Neural cell (in vitro differentiated cells): ENCODE results near the gene RARRES2. TPM values are rescaled to one million over a fixed set of nuclear protein-coding genes. Genes with fewer than 3 reads are reported as not detected.
"Not testable (repeated sequence)": the region's sequence is repeated elsewhere in the genome, so short reads cannot be mapped to it uniquely, and the experiment has no call there.

Experiments used
- H2AFZ ChIP-seq: fragments of 200-600, 300-800 bp; sonication (generic), shearing (Covaris generic); 2 replicates; pipeline ENCODE4 v1.6.0; 2014; ENCODE audit warnings: low read depth, mild to moderate bottlenecking, antibody characterized with exemption, low read length, moderate library complexity
- H3F3A ChIP-seq: fragments of 200-600 bp; shearing (Covaris generic); 2 replicates; pipeline ENCODE4 v1.6.1; 2016; ENCODE audit warnings: mild to moderate bottlenecking, moderate library complexity, mixed read lengths, antibody characterized with exemption, low read length; ENCODE audit not compliant: insufficient read depth, poor library complexity, severe bottlenecking
- H3K27ac ChIP-seq: fragments of 200-600, 300-800 bp; sonication (generic), shearing (Covaris generic); 2 replicates; pipeline ENCODE4 v1.5.1; 2014; ENCODE audit warnings: mild to moderate bottlenecking, low read length, moderate library complexity
- H3K27me3 ChIP-seq: fragments of 300-800, 200-600 bp; sonication (generic), shearing (Covaris generic); 2 replicates; pipeline ENCODE4 v1.6.0; 2014; ENCODE audit warnings: mild to moderate bottlenecking, low read depth, low read length, moderate library complexity; ENCODE audit not compliant: insufficient read depth
- H3K36me3 ChIP-seq: fragments of 300-800, 200-600 bp; sonication (generic), shearing (Covaris generic); 2 replicates; pipeline ENCODE4 v1.5.1; 2014; ENCODE audit warnings: mild to moderate bottlenecking, antibody characterized with exemption, low read length, moderate library complexity; ENCODE audit not compliant: insufficient read depth
- H3K4me2 ChIP-seq: fragments of 300-800, 200-600 bp; sonication (generic), shearing (Covaris generic); 2 replicates; pipeline ENCODE4 v1.6.0; 2014; ENCODE audit warnings: mild to moderate bottlenecking, low read length
- H3K4me3 ChIP-seq: fragments of 300-800, 200-600 bp; sonication (generic), shearing (Covaris generic); 2 replicates; pipeline ENCODE4 v1.5.1; 2014; ENCODE audit warnings: mild to moderate bottlenecking, low read length, moderate library complexity
- H3K79me2 ChIP-seq: fragments of 200-600 bp; shearing (Covaris generic); replicated peaks from 2 replicates; pipeline ENCODE4 v1.6.0; 2014; ENCODE audit warnings: mild to moderate bottlenecking, low read length, moderate library complexity; ENCODE audit not compliant: insufficient read depth
- H3K9ac ChIP-seq: fragments of 300-800, 200-600 bp; sonication (generic), shearing (Covaris generic); 2 replicates; pipeline ENCODE4 v1.6.1; 2016; ENCODE audit warnings: mild to moderate bottlenecking, low read length, mixed read lengths
- H3K9me2 ChIP-seq: fragments of 200-600 bp; shearing (Covaris generic); 2 replicates; pipeline ENCODE4 v1.6.1; 2016; ENCODE audit warnings: mild to moderate bottlenecking, low read length, mixed read lengths; ENCODE audit not compliant: insufficient read depth
- H3K9me3 ChIP-seq: fragments of 200-600, 300-800 bp; sonication (generic), shearing (Covaris generic); 2 replicates; pipeline ENCODE4 v1.6.1; 2016; ENCODE audit warnings: mild to moderate bottlenecking, mixed run types, low read length, moderate library complexity, mixed read lengths
- H4K20me1 ChIP-seq: fragments of 200-600 bp; shearing (Covaris generic); 2 replicates; pipeline ENCODE4 v1.6.1; 2016; ENCODE audit warnings: mild to moderate bottlenecking, mixed run types; ENCODE audit not compliant: insufficient read depth
- polyA plus RNA-seq: library from polyadenylated mRNA; depleted of rRNA; stranded (reverse); fragments of >200 nt; gene quantifications from 2 replicates; pipeline ENCODE4 v1.2.3, GENCODE V29; 2014

Gene RARRES2
- polyA plus RNA-seq, 1 donor from 2014 or later = 0.71 TPM

DNA sequence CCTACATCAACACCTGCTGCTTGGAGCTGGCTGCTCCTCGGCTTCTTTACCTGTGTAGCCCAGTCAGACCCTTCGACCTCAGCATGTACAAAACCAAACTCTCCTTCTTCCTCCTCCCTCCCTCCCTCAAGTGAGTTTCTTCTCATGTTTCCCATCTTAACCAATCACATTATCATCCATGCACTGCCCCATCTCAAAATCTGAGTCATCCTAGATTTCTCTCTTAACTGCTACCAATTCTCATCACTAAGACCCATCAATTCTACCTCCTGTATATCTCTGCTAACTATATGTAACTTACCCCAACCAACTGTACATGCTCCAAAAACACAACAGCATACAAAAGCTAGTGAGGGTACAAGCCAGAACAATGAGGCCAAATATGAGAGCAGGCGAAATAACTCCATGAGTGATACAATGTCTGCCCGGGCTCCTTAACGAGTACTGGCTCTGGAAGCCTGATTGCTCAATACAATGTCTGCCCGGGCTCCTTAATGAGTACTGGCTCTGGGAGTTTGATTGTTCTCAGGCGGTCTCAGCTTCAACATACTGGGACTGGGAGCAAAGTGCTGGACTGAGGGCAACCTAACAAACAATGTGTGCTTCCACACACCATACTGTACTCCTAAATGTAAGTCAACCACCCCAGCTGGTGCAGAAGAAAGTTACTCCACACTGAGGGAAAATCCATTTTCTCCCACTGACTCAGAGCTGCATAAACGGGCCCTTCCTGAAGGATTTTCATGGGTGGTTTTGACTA, 36.8 kb downstream of the RARRES2 start:
- not testable (repeated sequence) for H3K4me3 ChIP-seq, H3K27me3 ChIP-seq, H3K36me3 ChIP-seq, H4K20me1 ChIP-seq, H3K9ac ChIP-seq, H3K9me2 ChIP-seq, H3K27ac ChIP-seq, H3K4me2 ChIP-seq, H3F3A ChIP-seq, H2AFZ ChIP-seq, H3K79me2 ChIP-seq, H3K9me3 ChIP-seq

DNA sequence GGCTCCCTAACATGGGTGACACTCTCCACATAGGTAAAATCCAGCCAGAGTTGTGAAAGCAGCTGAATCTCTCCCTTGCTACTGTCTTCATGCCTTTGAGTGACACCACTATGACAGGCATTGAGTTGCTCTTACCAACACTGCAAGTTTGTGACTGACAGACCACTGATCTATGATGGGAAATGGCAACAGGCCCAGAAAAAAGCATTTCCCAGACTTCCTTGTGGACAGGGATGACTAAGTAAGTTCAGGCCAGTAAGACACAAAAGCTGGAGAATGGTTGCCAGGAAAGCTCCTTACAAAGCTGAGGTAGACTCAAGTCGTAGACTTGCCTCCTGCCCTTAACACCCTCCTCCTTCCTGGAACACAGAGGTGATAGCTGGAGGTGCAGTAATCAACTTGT, 38.5 kb downstream of the RARRES2 start:
- H3K4me3 ChIP-seq, H3K27ac ChIP-seq, H3F3A ChIP-seq, H3K36me3 ChIP-seq, H3K9ac ChIP-seq, H3K79me2 ChIP-seq, H3K4me2 ChIP-seq, H2AFZ ChIP-seq, H3K27me3 ChIP-seq, H3K9me2 ChIP-seq, H4K20me1 ChIP-seq, H3K9me3 ChIP-seq: not testable (repeated sequence)

DNA sequence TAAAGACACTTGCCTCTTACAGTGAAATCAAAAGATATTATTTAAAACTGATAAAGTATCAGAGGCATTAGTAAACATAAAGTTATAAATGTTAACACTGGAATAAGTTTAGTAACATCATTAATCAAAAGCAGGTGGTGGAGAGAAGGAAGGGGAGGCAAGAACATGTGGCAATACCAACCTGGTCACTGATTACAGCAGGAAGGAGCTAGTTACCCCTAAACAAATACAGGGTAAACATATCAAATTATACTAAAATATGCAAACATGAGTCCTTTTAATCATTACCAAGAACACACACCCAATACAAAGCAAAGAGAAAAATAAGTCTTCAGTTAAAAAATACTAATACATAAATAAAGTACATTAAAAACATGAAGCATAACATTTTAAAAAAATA, 43.5 kb downstream of the RARRES2 start:
- H2AFZ ChIP-seq, H3K36me3 ChIP-seq, H4K20me1 ChIP-seq, H3K79me2 ChIP-seq, H3K9me3 ChIP-seq, H3F3A ChIP-seq, H3K4me3 ChIP-seq, H3K27me3 ChIP-seq, H3K9ac ChIP-seq, H3K9me2 ChIP-seq, H3K27ac ChIP-seq, H3K4me2 ChIP-seq: not testable (repeated sequence)

DNA sequence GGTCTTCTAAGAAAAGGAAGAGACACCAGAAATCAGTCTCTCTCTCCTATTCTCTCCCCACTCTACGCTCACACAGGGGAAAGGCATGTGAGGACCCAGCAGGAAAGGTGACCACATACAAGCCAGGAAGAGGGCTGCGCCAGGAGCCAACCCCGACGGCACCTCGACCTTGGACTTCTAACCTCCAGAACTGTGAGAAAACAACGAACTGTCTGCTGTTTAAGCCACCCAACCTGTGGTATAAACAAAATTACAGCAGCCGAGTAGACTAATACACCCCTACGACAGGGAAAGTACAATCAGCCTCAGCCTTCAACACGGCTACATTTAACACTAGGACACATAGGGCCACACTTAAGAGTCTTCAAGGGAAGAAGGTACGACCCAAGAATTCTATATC, 44.6 kb downstream of the RARRES2 start:
- H3K36me3 ChIP-seq, H3F3A ChIP-seq, H3K4me3 ChIP-seq, H3K9me2 ChIP-seq, H3K79me2 ChIP-seq, H3K27me3 ChIP-seq, H3K27ac ChIP-seq, H3K4me2 ChIP-seq, H4K20me1 ChIP-seq, H3K9me3 ChIP-seq, H3K9ac ChIP-seq, H2AFZ ChIP-seq: not testable (repeated sequence)

DNA sequence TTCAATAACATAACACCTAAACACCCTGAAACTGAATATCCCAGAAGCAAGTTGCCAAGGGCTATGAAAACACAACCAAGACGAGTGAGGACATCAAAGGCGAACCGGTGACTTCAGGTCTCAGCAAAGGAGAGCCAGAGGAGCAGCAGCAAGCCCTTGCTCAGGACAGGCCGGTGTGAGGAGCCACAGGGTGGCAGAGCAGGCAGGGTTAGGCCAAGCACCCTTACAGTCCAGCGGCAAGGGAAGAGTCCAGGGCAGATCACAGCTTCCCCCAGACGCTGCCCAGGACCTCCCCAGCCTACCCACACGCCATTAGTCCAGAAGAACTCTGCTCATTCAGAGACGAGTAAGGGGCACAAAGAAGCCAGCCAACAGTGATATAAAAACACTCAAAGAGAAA, 45.8 kb downstream of the RARRES2 start:
- H3K4me2 ChIP-seq, H2AFZ ChIP-seq, H4K20me1 ChIP-seq, H3F3A ChIP-seq, H3K9me2 ChIP-seq, H3K4me3 ChIP-seq, H3K36me3 ChIP-seq, H3K9me3 ChIP-seq, H3K79me2 ChIP-seq, H3K27ac ChIP-seq, H3K27me3 ChIP-seq, H3K9ac ChIP-seq: not testable (repeated sequence)

DNA sequence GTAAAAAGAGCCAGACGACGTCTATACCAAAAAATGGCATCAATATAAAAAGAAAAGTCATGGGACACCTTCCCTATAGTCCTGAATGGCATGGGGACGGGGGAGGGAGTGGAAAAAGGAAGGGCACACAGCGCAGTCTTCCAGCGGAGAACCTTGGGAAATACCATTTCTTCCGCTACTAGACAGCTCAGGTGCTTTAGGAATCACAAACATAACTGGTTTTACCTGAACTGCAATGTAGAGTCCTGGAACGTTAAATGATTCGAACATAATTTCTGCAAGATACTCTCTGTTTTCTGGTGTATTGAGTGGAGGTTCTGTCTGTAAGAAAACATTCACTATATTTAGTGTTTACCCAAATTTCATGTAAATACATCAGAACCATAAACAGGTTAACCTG, 46.4 kb downstream of the RARRES2 start:
- H3K36me3 ChIP-seq, H3K9ac ChIP-seq, H2AFZ ChIP-seq, H4K20me1 ChIP-seq, H3K4me3 ChIP-seq, H3K9me3 ChIP-seq, H3K27me3 ChIP-seq, H3K79me2 ChIP-seq, H3K4me2 ChIP-seq, H3K9me2 ChIP-seq, H3K27ac ChIP-seq, H3F3A ChIP-seq: not testable (repeated sequence)

DNA sequence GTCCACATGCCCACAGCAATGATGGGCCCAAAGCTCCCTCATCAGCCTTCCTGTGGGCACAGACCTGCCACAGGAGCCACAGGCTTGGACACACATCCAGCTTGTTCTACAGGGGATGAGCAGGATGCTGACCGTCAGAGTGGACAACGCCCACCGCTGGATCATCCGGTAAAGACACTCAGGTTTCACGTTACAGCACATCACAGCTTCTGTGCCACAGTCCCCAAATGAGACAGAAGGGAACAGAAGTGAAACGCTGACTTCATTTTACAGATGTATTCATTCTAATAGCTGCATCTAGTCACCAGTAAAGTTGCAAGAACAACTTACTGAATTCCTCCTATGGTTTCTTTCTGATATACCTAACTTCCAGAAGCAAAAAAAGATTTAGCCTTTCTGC, 51.1 kb downstream of the RARRES2 start:
- not testable (repeated sequence) for H3K27ac ChIP-seq, H3K36me3 ChIP-seq, H3K27me3 ChIP-seq, H2AFZ ChIP-seq, H3K79me2 ChIP-seq, H3F3A ChIP-seq, H3K9me3 ChIP-seq, H4K20me1 ChIP-seq, H3K4me2 ChIP-seq, H3K9ac ChIP-seq, H3K9me2 ChIP-seq, H3K4me3 ChIP-seq

DNA sequence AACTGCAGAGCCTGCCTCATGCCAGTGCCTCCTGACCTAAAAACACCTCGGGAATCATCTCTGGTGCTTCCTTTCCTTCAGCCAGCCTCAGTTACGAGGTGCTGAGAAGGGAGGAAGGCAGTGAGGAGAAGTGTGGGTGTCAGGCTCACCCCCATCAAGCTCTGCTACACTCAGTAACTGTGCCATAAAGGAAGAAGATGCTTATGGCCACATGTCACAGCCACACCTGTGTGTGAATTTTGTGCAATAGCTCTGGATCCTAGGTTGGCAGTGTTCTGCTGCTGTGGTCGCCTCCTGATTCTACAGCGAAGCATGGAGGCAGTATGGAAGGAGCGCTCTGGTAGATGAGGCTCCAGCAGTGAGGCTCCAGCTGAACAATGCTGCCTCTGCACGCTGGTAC, 52.6 kb downstream of the RARRES2 start:
- H3K9me3 ChIP-seq, H3K27me3 ChIP-seq, H4K20me1 ChIP-seq, H3K36me3 ChIP-seq, H3K79me2 ChIP-seq, H3F3A ChIP-seq, H3K9me2 ChIP-seq, H3K27ac ChIP-seq, H2AFZ ChIP-seq, H3K4me3 ChIP-seq, H3K4me2 ChIP-seq, H3K9ac ChIP-seq: not testable (repeated sequence)
